H1 (cell line): ENCODE data around the gene CPE. TPM values are rescaled to one million over a fixed set of nuclear protein-coding genes. Genes with fewer than 3 reads are reported as not detected.

Experiments used
- CHD2 ChIP-seq: IDR thresholded peaks from 2 replicates; pipeline ENCODE4 v1.6.1; 2012; ENCODE audit warnings: low read length, improper control_type of control experiment
- KDM1A ChIP-seq: fragments of 200-600, 300-600 bp; sonication (generic); IDR thresholded peaks from 2 replicates; pipeline ENCODE4 v1.7.1; 2016; ENCODE audit warnings: mild to moderate bottlenecking, low read length, borderline replicate concordance
- KDM5A ChIP-seq: fragments of 200-600 bp; IDR thresholded peaks from 2 replicates; pipeline ENCODE4 v1.7.1; 2012; ENCODE audit warnings: mild to moderate bottlenecking, low read length, inconsistent platforms, mixed read lengths
- PHF8 ChIP-seq: fragments of 200-600 bp; sonication (generic); conservative IDR thresholded peaks from 2 replicates; pipeline ENCODE4 v1.7.1; 2012; ENCODE audit warnings: low read depth, mild to moderate bottlenecking, inconsistent platforms, low read length, moderate library complexity
- SP1 ChIP-seq: IDR thresholded peaks from 2 replicates; pipeline ENCODE4 v1.6.1; 2011; ENCODE audit warnings: low read depth, low read length
- polyA plus RNA-seq, 7 experiments: library from polyadenylated mRNA; depleted of rRNA in 3 of 7; stranded (reverse) in 5 of 7; unstranded in 2 of 7; fragments of >200 nt in 5 of 7; fragments of 200-250 nt in 2 of 7; gene quantifications; 1 replicate in 5 of 7; 2 replicates in 1 of 7; 4 replicates in 1 of 7; pipeline versions ENCODE4 v1.2.1 to v1.2.3, GENCODE V29; 2011 to 2013; ENCODE audit warnings: missing spikeins in 2 of 7, mixed read lengths in 2 of 7
- total RNA-seq: library from RNA; stranded (reverse); fragmentation: NEBNext Ultra II Directional; extraction: Animal tissue kit (Norgen Biotek cat#: 25700); gene quantifications from 2 replicates; pipeline ENCODE4 v1.2.1, GENCODE V29; 2021

The CPE gene
- total and polyA plus RNA-seq, 2 of the 8 experiments (the other 6 are each of a cell fraction or from before 2014, with no cell fraction given), result 9.4 to 10.2 TPM

GRCh38 chr4:165474784-165475705 lies 96.2 kb downstream of the CPE start (continued):
- TF ChIP-seq KDM1A, result no peak
- TF ChIP-seq KDM5A, result no peak
- no peak for TF ChIP-seq PHF8
- TF ChIP-seq SP1, result no peak
- no peak for TF ChIP-seq CHD2
